Measurements from ENCODE around the gene FBXO36. TPM values are rescaled to one million over a fixed set of nuclear protein-coding genes. Genes with fewer than 3 reads are reported as not detected.

The FBXO36 gene
- total RNA-seq, 1 donor from 2014 or later: 1.8 TPM

GRCh38 chr2:230052299-230052698 is 130.0 kb downstream of the FBXO36 start:
- TF ChIP-seq CTCF (IDR thresholded peaks at IDR 0.05): no peak
- DNase-seq (no peak), ATAC-seq (no peak)
- H3K4me1 ChIP-seq: no peaks in the 10 kb centered on the region
- intact Hi-C loops (cut with DNase I): no loop called here
- no peaks in the 10 kb centered on the region for H3K9me3 ChIP-seq
- H3K27ac ChIP-seq: no peak overlapping the region
- no peaks in the 10 kb centered on the region for H3K36me3 ChIP-seq
- no peaks in the 10 kb centered on the region for H3K27me3 ChIP-seq
- H3K4me3 ChIP-seq: no peak overlapping the region

GRCh38 chr2:230053753-230054478 is 131.6 kb downstream of the FBXO36 start:
- Histone ChIP-seq H3K36me3 (no peaks in the 10 kb centered on the region), H3K4me1 (no peaks in the 10 kb centered on the region), H3K4me3 (no peak overlapping the region), H3K9me3 (no peaks in the 10 kb centered on the region), H3K27me3 (no peaks in the 10 kb centered on the region), H3K27ac (no peak overlapping the region)
- no peak for TF ChIP-seq CTCF (IDR thresholded peaks at IDR 0.05)
- DNase-seq (no peak), ATAC-seq (no peak)
- intact Hi-C loops (cut with DNase I): no loop called here

GRCh38 chr2:230060672-230061293 is 138.5 kb downstream of the FBXO36 start:
- H3K4me1 ChIP-seq: no peaks in the 10 kb centered on the region
- no peak overlapping the region for H3K4me3 ChIP-seq
- no peaks in the 10 kb centered on the region for H3K9me3 ChIP-seq
- ATAC-seq: no peak
- H3K27ac ChIP-seq: no peak overlapping the region
- TF ChIP-seq CTCF (IDR thresholded peaks at IDR 0.05): no peak
- H3K36me3 ChIP-seq: no peaks in the 10 kb centered on the region
- no peaks in the 10 kb centered on the region for H3K27me3 ChIP-seq
- DNase-seq: no peak
- intact Hi-C loops (cut with DNase I): no loop called here

Other genes with a start within 250 kb of the FBXO36 start
- 0.14 TPM for gene DNER, start 207.9 kb upstream of the FBXO36 start, total RNA-seq
- 211 TPM for gene TRIP12, start 494 bp upstream of the FBXO36 start, total RNA-seq
- 4.7 TPM for gene SLC16A14, start 146.4 kb downstream of the FBXO36 start, total RNA-seq